Gastrocnemius medialis (tissue), 4 donors: ENCODE data around the gene CYP2A6. TPM values are rescaled to one million over a fixed set of nuclear protein-coding genes. Genes with fewer than 3 reads are reported as not detected.

Experiments
- ATAC-seq, 2 donors: fragments of 150-250 bp; one replicate each; pipeline ENCODE4 v1.9.1; 2016
- DNase-seq, 2 donors: peaks; one replicate each; pipeline ENCODE4 v3.0.0-alpha.2; 2019
- H3K27ac ChIP-seq, 4 donors: fragments of 200-600 bp; sonication (generic); 1 replicate in 1 of 4; 2 replicates in 3 of 4; pipeline ENCODE4 v1.5.1; 2016 to 2018; ENCODE audit warnings: mild to moderate bottlenecking in 2 of 4, moderate library complexity in 1 of 4
- H3K27me3 ChIP-seq, 3 donors: fragments of 200-600 bp; sonication (generic) in 2 of 3; 1 replicate in 1 of 3; 2 replicates in 2 of 3; pipeline versions ENCODE4 v1.5.1 to v1.6.0; 2016 to 2019; ENCODE audit warnings: mild to moderate bottlenecking in 1 of 3, moderate library complexity in 1 of 3
- H3K36me3 ChIP-seq, 2 donors: fragments of 200-600 bp; sonication (generic) in 1 of 2; one replicate each; pipeline ENCODE4 v1.5.1; 2017 to 2018
- H3K4me1 ChIP-seq, 2 donors: fragments of 200-600 bp; sonication (generic) in 1 of 2; one replicate each; pipeline ENCODE4 v1.5.1; 2016 to 2017; ENCODE audit warnings: mild to moderate bottlenecking in 2 of 2
- H3K4me3 ChIP-seq, 4 donors: fragments of 200-600 bp; sonication (generic) in 3 of 4; 1 replicate in 1 of 4; 2 replicates in 3 of 4; pipeline ENCODE4 v1.5.1; 2016 to 2019; ENCODE audit warnings: mild to moderate bottlenecking in 2 of 4
- H3K9me3 ChIP-seq, 3 donors: fragments of 200-600 bp; sonication (generic) in 2 of 3; 1 replicate in 1 of 3; 2 replicates in 2 of 3; pipeline ENCODE4 v1.5.1; 2016 to 2019
- POLR2A ChIP-seq, 2 donors: fragments of 450-650 bp; IDR thresholded peaks; one replicate each; pipeline ENCODE4 v1.6.1; 2017; ENCODE audit warnings: antibody characterized with exemption in 2 of 2, mild to moderate bottlenecking in 2 of 2, moderate library complexity in 2 of 2
- in situ Hi-C, 4 donors: fragments of 200-750 bp; cut with MboI; loops; one replicate each; pipeline versions ENCODE4 v1.15.0 to v1.8.0; 2017; ENCODE audit warnings: low sequenced_read_pairs in 4 of 4
- intact Hi-C: fragments of 100-400 bp; cut with DNase I; formaldehyde crosslinking; loops from one replicate; pipeline ENCODE4 v1.15.1; 2023; ENCODE audit warnings: low total_unique reads
- total RNA-seq, 4 donors: library from RNA; depleted of rRNA; stranded (reverse); fragments of >200 nt; gene quantifications; one replicate each; pipeline versions ENCODE4 v1.1.0 to v1.2.3, GENCODE V29; 2016
- TF ChIP-seq, protein P1 (sequence below), 5 experiments: fragments of 450-650 bp in 3 of 5; fragments of 200-600 bp in 2 of 5; sonication (generic) in 2 of 5; IDR thresholded peaks in 4 of 5; conservative IDR thresholded peaks in 1 of 5; 1 replicate in 4 of 5; 2 replicates in 1 of 5; pipeline ENCODE4 v1.5.1; 2016 to 2019; ENCODE audit warnings: antibody characterized with exemption in 5 of 5, mild to moderate bottlenecking in 3 of 5, moderate library complexity in 3 of 5

CYP2A6 gene
- total RNA-seq, 4 donors from 2014 or later: 0.16 to 0.20 TPM; not detected in 2

DNA sequence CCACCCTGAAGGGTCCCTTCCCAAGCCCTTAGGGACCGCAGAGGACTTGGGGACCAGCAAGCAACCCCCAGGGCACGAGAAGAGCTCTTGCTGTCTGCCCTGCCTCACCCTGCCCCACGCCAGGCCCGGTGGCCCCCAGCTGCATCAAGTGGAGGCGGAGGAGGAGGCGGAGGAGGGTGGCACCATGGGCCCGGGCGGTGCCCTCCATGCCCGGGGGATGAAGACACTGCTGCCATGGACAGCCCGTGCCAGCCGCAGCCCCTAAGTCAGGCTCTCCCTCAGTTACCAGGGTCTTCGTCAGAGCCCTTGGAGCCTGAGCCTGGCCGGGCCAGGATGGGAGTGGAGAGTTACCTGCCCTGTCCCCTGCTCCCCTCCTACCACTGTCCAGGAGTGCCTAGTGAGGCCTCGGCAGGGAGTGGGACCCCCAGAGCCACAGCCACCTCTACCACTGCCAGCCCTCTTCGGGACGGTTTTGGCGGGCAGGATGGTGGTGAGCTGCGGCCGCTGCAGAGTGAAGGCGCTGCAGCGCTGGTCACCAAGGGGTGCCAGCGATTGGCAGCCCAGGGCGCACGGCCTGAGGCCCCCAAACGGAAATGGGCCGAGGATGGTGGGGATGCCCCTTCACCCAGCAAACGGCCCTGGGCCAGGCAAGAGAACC, 49.8 kb downstream of the CYP2A6 start:
- no peak for TF ChIP-seq POLR2A (IDR thresholded peaks at IDR 0.05)
- TF ChIP-seq, protein P1, sequence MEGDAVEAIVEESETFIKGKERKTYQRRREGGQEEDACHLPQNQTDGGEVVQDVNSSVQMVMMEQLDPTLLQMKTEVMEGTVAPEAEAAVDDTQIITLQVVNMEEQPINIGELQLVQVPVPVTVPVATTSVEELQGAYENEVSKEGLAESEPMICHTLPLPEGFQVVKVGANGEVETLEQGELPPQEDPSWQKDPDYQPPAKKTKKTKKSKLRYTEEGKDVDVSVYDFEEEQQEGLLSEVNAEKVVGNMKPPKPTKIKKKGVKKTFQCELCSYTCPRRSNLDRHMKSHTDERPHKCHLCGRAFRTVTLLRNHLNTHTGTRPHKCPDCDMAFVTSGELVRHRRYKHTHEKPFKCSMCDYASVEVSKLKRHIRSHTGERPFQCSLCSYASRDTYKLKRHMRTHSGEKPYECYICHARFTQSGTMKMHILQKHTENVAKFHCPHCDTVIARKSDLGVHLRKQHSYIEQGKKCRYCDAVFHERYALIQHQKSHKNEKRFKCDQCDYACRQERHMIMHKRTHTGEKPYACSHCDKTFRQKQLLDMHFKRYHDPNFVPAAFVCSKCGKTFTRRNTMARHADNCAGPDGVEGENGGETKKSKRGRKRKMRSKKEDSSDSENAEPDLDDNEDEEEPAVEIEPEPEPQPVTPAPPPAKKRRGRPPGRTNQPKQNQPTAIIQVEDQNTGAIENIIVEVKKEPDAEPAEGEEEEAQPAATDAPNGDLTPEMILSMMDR (IDR thresholded peaks at IDR 0.05 in 4 of 5, conservative IDR thresholded peaks at IDR 0.05 in 1 of 5): no peak
- Histone ChIP-seq H3K27me3 (no peaks in the 10 kb centered on the region), H3K4me3 (peak overlapping the region; percentile 86 to 96 (median 92)), H3K9me3 (no peaks in the 10 kb centered on the region), H3K27ac (peak overlapping the region; percentile 94 to 96 (median 96)), H3K4me1 (peaks cover 56 to 63% of the 10 kb centered on the region in 2 donors), H3K36me3 (peaks cover 0 to 12% of the 10 kb centered on the region in 2 donors)
- intact Hi-C loops: no loop called here
- in situ Hi-C loops: no loop called here
- no peak for ATAC-seq
- DNase-seq: no peak

DNA sequence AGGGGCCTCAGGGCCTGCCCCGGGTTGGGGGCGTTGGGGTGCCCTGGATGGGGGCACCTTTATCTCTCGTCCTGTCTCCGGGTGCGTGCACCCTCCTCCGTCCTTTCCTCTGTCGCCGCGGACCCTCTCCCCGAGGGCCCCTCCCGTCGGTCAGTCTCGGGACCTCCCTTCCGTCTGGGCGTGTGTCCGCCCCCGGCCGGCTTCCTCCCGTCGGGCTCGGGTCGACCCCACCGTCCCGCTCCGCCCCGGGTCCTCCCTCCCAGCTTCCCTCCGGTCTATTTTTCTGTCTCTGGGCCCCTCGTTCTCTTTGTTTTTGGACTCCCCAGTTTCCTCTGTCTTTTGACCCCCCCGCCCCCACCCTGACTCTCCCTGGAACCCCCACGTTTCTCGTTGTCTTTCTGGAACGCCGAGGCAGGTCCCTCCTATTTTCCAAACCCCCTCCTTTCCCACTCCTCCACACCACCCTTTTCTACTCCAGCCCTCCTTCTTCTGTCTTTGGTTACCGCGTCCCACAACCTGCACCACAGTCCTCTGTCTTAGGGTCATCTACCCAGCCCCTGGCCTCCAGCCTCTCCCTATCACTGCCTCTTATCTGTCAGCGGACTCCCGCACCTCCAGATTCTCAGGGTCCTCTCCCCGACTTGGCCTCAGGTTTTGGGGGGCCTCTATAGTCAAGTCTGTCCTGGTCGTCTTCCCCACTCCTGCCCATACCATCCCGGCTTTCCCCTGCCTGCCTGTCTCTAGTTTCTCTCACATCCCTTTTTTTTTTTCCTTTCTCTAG, 50.5 kb downstream of the CYP2A6 start:
- TF ChIP-seq, protein P1 (IDR thresholded peaks at IDR 0.05 in 4 of 5, conservative IDR thresholded peaks at IDR 0.05 in 1 of 5): no peak
- no peak for TF ChIP-seq POLR2A (IDR thresholded peaks at IDR 0.05)
- Histone ChIP-seq H3K36me3 (peaks cover 0 to 12% of the 10 kb centered on the region in 2 donors), H3K27me3 (no peaks in the 10 kb centered on the region), H3K9me3 (no peaks in the 10 kb centered on the region), H3K4me1 (peaks cover 49 to 56% of the 10 kb centered on the region in 2 donors), H3K4me3 (peak overlapping the region; percentile 86 to 96 (median 92)), H3K27ac (peak overlapping the region; percentile 94 to 96 (median 96))
- ATAC-seq (no peak), DNase-seq (peak in 1 of 2 donors; percentile 42)
- in situ Hi-C loops: no loop called here
- intact Hi-C loops: loop anchor here (1.0 to 5.0 kb wide), 2 partner anchors 83 to 332 kb away; partner anchors contain the start of genes BLVRB, COQ8B and SPTBN4

DNA sequence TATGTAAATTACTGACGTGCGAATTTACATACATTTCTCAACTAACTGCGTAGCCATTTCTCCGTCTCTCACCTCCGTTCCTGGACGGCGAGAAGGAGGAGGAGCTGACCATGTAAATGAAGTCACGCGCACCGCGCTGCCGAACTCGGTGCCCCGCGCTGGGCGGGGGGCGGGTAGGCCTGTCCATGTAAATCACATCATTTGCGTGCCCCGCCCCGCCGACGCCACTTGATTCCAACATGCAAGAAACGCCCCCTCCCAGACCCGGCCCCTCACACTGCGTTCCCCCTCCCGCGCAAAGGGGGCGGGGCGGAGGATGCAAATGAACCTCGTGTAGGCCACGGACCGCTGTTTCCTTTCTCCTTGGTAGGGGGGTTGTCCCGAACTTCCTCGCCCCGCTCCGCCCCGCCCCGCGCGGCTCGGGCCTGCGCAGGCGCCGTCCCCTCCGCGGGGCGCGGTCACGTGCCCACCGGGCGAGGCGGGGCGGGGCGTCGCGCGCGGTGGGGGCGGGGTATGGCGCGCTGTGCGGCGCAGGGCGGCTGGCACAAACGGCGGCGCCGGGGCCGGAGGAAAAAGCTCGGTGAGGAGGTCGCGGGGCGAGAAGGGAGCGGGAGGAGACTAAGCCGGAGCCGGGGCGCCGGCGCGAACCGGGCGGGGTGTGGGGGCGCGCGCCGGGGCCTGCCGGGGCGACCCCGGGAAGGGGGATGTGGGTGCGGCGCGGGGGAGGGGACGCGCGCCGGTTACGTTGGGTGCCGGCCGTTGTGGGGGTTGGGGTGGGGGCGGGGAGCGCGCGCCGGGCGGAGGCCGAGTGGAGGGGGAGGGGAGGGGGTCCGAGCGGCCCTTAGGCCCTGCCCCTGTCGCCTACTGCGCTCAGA, 51.3 kb downstream of the CYP2A6 start, which contains the start of gene EGLN2:
Gene EGLN2, plus strand, starts transcription at position 509 of the 875 bp plus-strand sequence. CDS start 1,382 bp downstream, outside the sequence.
- H3K36me3 ChIP-seq: peaks cover 0 to 12% of the 10 kb centered on the region in 2 donors
- peak; percentile 83 to 91 for ATAC-seq
- H3K9me3 ChIP-seq: no peaks in the 10 kb centered on the region
- no peaks in the 10 kb centered on the region for H3K27me3 ChIP-seq
- H3K4me1 ChIP-seq: peaks cover 41 to 47% of the 10 kb centered on the region in 2 donors
- intact Hi-C loops (loop anchor here (1.0 to 5.0 kb wide), 4 partner anchors 21 to 332 kb away; partner anchors contain the start of genes ACTMAP, BLVRB, COQ8B and RAB4B), in situ Hi-C loops (no loop called here)
- H3K27ac ChIP-seq: peak within 1 kb of the TSS; percentile 94 to 96 (median 96)
- TF ChIP-seq, protein P1 (IDR thresholded peaks at IDR 0.05 in 4 of 5, conservative IDR thresholded peaks at IDR 0.05 in 1 of 5): no peak
- peak; percentile 80 to 86 for TF ChIP-seq POLR2A (IDR thresholded peaks at IDR 0.05)
- DNase-seq: peak; percentile 100
- H3K4me3 ChIP-seq: peak within 1 kb of the TSS; percentile 86 to 96 (median 92)
